HepG2 (cell line): ENCODE measurements around the gene VCPKMT. TPM values are rescaled to one million over a fixed set of nuclear protein-coding genes. Genes with fewer than 3 reads are reported as not detected.

Experiments used
- AHR ChIP-seq: IDR thresholded peaks from 2 replicates; pipeline ENCODE4 v1.6.1; 2018; ENCODE audit warnings: missing genetic modification reagents, missing compliant biosample characterization
- ATM ChIP-seq: fragments of 450-650 bp; IDR thresholded peaks from 2 replicates; pipeline ENCODE4 v1.7.1; 2017; ENCODE audit warnings: mild to moderate bottlenecking, borderline replicate concordance
- BCL6 ChIP-seq: IDR thresholded peaks from 2 replicates; pipeline ENCODE4 v1.6.1; 2016; ENCODE audit warnings: missing genetic modification reagents, missing compliant biosample characterization
- DNMT3B ChIP-seq: conservative IDR thresholded peaks from 2 replicates; pipeline ENCODE4 v1.6.1; 2016; ENCODE audit warnings: missing biosample characterization, control low read depth
- GATA4 ChIP-seq: sonication (generic); IDR thresholded peaks from 2 replicates; pipeline ENCODE4 v1.6.1; 2016; ENCODE audit warnings: antibody characterized with exemption, low read depth, borderline replicate concordance
- GATAD1 ChIP-seq: IDR thresholded peaks from 2 replicates; pipeline ENCODE4 v1.6.1; 2016; ENCODE audit warnings: missing genetic modification reagents, missing compliant biosample characterization
- HOXA9 ChIP-seq: sonication (generic); formaldehyde crosslinking; IDR thresholded peaks from 2 replicates; pipeline ENCODE4 v1.8.1; 2022; ENCODE audit warnings: missing genetic modification reagents, mild to moderate bottlenecking, moderate library complexity, borderline replicate concordance
- KDM5A ChIP-seq: fragments of 200-600 bp; sonication (generic); IDR thresholded peaks from 2 replicates; pipeline ENCODE4 v1.7.0; 2018; ENCODE audit warnings: antibody characterized with exemption, mild to moderate bottlenecking, low read length, borderline replicate concordance
- KLF13 ChIP-seq: sonication (generic); formaldehyde crosslinking; IDR thresholded peaks from 2 replicates; pipeline ENCODE4 v1.4.0; 2020; ENCODE audit warnings: mild to moderate bottlenecking, missing genetic modification reagents
- MEIS2 ChIP-seq: sonication (generic); formaldehyde crosslinking; IDR thresholded peaks from 2 replicates; pipeline ENCODE4 v1.9.0; 2021; ENCODE audit warnings: mild to moderate bottlenecking, missing genetic modification reagents
- RXRA ChIP-seq: sonication (generic); formaldehyde crosslinking; IDR thresholded peaks from 2 replicates; pipeline ENCODE4 v1.5.1; 2020; ENCODE audit warnings: missing genetic modification reagents
- TAF1 ChIP-seq: sonication (generic); formaldehyde crosslinking; IDR thresholded peaks from 2 replicates; pipeline ENCODE4 v1.4.0; 2020; ENCODE audit warnings: missing genetic modification reagents
- ZNF17 ChIP-seq: sonication (generic); formaldehyde crosslinking; IDR thresholded peaks from 2 replicates; pipeline ENCODE4 v1.5.0; 2020; ENCODE audit warnings: mild to moderate bottlenecking, missing genetic modification reagents
- ZNF407 ChIP-seq: sonication (generic); formaldehyde crosslinking; IDR thresholded peaks from one replicate; pipeline ENCODE4 v1.5.1; 2020; ENCODE audit warnings: mild to moderate bottlenecking, missing genetic modification reagents; ENCODE audit errors: not compliant biosample characterization
- ZNF557 ChIP-seq: sonication (generic); formaldehyde crosslinking; IDR thresholded peaks from 2 replicates; pipeline ENCODE4 v1.4.0; 2020; ENCODE audit warnings: missing genetic modification reagents
- ZNF574 ChIP-seq: sonication (generic); formaldehyde crosslinking; IDR thresholded peaks from 2 replicates; pipeline ENCODE4 v1.4.0; 2020; ENCODE audit warnings: missing genetic modification reagents
- ZSCAN29 ChIP-seq: sonication (generic); formaldehyde crosslinking; conservative IDR thresholded peaks from 2 replicates; pipeline ENCODE4 v1.4.0; 2020; ENCODE audit warnings: mild to moderate bottlenecking, missing genetic modification reagents
- ZSCAN9 ChIP-seq: IDR thresholded peaks from 2 replicates; pipeline ENCODE4 v1.6.1; 2016; ENCODE audit warnings: borderline replicate concordance
- polyA plus RNA-seq, 8 experiments: library from polyadenylated mRNA; depleted of rRNA in 3 of 8; stranded (reverse) in 7 of 8; unstranded in 1 of 8; fragments of >200 nt; fragmentation: Illumina TruSeq in 4 of 8; extraction: Trizol in 4 of 8; gene quantifications; 2 replicates each; pipeline versions ENCODE4 v1.2.1 to v1.2.3, GENCODE V29; 2011 to 2016; ENCODE audit warnings: low read depth in 4 of 8, missing spikeins in 1 of 8, mixed read lengths in 1 of 8; ENCODE audit not compliant: insufficient read depth in 1 of 8
- total RNA-seq, 5 experiments: library from RNA; depleted of rRNA; stranded (reverse); fragments of >200 nt; fragmentation: Illumina TruSeq; extraction: Trizol; gene quantifications; 2 replicates each; pipeline ENCODE4 v1.2.3, GENCODE V29; 2016; ENCODE audit warnings: low read depth in 1 of 5
- TF ChIP-seq, protein P1 (sequence below): sonication (generic); formaldehyde crosslinking; IDR thresholded peaks from 2 replicates; pipeline ENCODE4 v1.9.0; 2021; ENCODE audit warnings: missing genetic modification reagents, mild to moderate bottlenecking, borderline replicate concordance

The VCPKMT gene
- total and polyA plus RNA-seq, 2 of the 13 experiments (the other 11 are each of a cell fraction or from before 2014, with no cell fraction given) = 3.9 to 5.4 TPM

DNA sequence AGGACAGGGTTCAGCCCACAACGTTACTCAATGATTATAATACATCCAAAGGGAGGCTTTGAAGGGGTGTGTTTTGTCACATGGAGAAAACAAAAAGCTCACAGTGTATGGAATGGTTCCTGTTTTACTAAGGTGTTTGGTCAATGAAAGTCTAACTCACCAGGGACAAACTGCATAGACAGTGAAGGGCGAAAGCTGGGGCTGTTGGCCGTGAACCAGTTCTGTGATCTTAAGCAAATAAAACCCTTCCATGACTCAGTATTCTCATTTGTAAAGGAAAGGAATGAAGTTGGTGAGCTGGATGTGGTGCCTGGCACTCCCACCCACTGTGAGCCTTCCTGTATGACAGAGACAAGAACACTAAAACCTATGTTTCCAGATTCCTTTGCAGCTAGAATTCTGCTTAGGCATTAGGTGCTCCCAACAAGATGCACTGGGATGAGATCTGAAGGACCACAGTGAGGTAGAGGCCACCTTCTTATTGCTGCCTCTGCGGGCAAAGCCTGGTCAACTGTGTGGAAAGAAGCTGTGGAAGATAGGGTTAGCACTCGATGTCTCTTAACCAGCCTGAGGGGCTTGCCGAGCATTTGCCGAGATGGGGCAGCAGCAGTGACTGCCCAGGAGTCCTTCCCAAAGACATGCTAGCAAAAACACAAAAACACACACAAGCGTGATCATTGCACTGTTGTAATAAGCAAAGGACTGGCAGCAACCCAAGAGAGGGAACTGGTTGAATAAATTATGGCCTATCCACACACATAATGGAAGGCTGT is 48.5 kb downstream of the VCPKMT start (continued):
- TF ChIP-seq HOXA9 = no peak
- TF ChIP-seq KDM5A = no peak
- TF ChIP-seq BCL6 (CRISPR knock-in tag) = peak; percentile 57
- no peak for TF ChIP-seq ZSCAN9 (CRISPR knock-in tag)
- no peak for TF ChIP-seq AHR
- TF ChIP-seq RXRA (CRISPR knock-in tag) = no peak; the same call in 1 of the 2 replicates
- TF ChIP-seq ZSCAN29 = peak; percentile 99
- TF ChIP-seq MEIS2 (CRISPR knock-in tag) = no peak
- TF ChIP-seq TAF1 (CRISPR knock-in tag) = no peak
- TF ChIP-seq ZNF17 = no peak
- no peak for TF ChIP-seq GATAD1 (CRISPR knock-in tag)
- no peak for TF ChIP-seq GATA4
- TF ChIP-seq ZNF574 (CRISPR knock-in tag) = 0 out of 2 replicates have a peak, but pooled peaks have one; percentile 13
- no peak for TF ChIP-seq KLF13 (CRISPR knock-in tag)
- TF ChIP-seq ATM = no peak
- TF ChIP-seq ZNF557 (CRISPR knock-in tag) = no peak
- TF ChIP-seq ZNF407 (CRISPR knock-in tag) = no peak
- TF ChIP-seq, protein P1, sequence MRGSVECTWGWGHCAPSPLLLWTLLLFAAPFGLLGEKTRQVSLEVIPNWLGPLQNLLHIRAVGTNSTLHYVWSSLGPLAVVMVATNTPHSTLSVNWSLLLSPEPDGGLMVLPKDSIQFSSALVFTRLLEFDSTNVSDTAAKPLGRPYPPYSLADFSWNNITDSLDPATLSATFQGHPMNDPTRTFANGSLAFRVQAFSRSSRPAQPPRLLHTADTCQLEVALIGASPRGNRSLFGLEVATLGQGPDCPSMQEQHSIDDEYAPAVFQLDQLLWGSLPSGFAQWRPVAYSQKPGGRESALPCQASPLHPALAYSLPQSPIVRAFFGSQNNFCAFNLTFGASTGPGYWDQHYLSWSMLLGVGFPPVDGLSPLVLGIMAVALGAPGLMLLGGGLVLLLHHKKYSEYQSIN (CRISPR knock-in tag) = no peak
- TF ChIP-seq DNMT3B (CRISPR knock-in tag) = no peak
